ENCODE data around the gene HOXC10. TPM values are rescaled to one million over a fixed set of nuclear protein-coding genes. Genes with fewer than 3 reads are reported as not detected.
A peak's percentile ranks its signal among the peaks of the same experiment; 100 is the strongest.

Gene HOXC10
- total and polyA plus RNA-seq, 2 of the 8 experiments (the other 6 are each of a cell fraction or from before 2014, with no cell fraction given), result not detected

DNA sequence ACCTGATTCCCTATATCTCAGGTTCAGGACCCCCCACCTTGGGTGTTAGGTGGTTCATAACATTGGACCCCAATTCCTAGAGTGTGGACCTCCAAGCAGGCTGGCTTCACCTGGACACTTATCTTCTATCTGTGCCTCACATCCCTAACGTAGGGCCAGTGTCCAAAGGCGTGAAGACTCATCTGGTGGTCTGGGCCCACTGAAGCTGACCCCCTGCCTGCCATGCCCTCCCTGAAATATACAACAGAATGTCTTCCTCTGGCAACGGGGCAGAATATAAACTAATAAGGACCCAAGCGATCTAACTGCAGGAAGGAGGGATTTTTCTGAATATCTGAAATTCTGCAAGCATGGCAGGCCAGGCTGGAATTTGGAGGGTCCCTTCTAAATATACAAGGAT is 40.7 kb upstream of the HOXC10 start:
- 54% methylated on average over 4 of the region's 4 CpGs; no CpG with 5 or more reads in 1 of the 2 experiments for WGBS, 2 experiments (ENCODE audit: extremely low coverage in 1 of 2, insufficient coverage in 1 of 2, insufficient read length in 1 of 2, insufficient replicate concordance in 2 of 2, low coverage in 1 of 2, low lambda C conversion rate in 2 of 2, missing lambda C conversion rate in 1 of 2)
- no peak for FAIRE-seq
- TF ChIP-seq RNF2 (IDR thresholded peaks at IDR 0.05; ENCODE audit: borderline replicate concordance, low read depth, low read length, missing control alignments, poor library complexity, severe bottlenecking) (peak; percentile 77), ASH2L (IDR thresholded peaks at IDR 0.05; ENCODE audit: low read length) (no peak), TBP (IDR thresholded peaks at IDR 0.05; ENCODE audit: low read depth, low read length) (no peak), CBX8 (IDR thresholded peaks at IDR 0.05; ENCODE audit: borderline replicate concordance, low read depth, low read length) (0 out of 2 replicates have a peak, but pooled peaks have one; percentile 11)

More for the DNA sequence above, 40.7 kb upstream of the HOXC10 start:
- H2BK15ac ChIP-seq (ENCODE audit: low read length), result no peak overlapping the region
- H2BK5ac ChIP-seq (ENCODE audit: low read depth, low read length), result no peak overlapping the region
- H3K4me1 ChIP-seq (replicated peaks in 1 of 4; ENCODE audit: control insufficient read depth in 3 of 4, insufficient read depth in 4 of 4, low read length in 3 of 4), result peaks cover 0 to 5% (median 3%) of the 10 kb centered on the region in 4 experiments; a peak in 3 of 7 replicates
- H3K4me2 ChIP-seq (ENCODE audit: insufficient read depth in 1 of 2, low read depth in 2 of 2, low read length in 2 of 2), result no peak overlapping the region
- H3K56ac ChIP-seq (replicated peaks; ENCODE audit: insufficient read length, low read depth, low read length), result no peak overlapping the region
- H3K9me3 ChIP-seq (ENCODE audit: insufficient read depth in 2 of 2, low read depth in 1 of 2, low read length in 1 of 2), result no peaks in the 10 kb centered on the region
- no peak overlapping the region for H2AFZ ChIP-seq (ENCODE audit: low read length)
- peaks cover 0 to 1% (median 0%) of the 10 kb centered on the region in 4 experiments; a peak in 1 of 8 replicates for H3K36me3 ChIP-seq (ENCODE audit: control insufficient read depth in 2 of 4, insufficient read depth in 4 of 4, low read length in 3 of 4)
- H3K79me1 ChIP-seq (ENCODE audit: low read depth, low read length), result no peaks in the 10 kb centered on the region
- H3K9ac ChIP-seq (replicated peaks in 1 of 4; ENCODE audit: extremely low read depth in 1 of 4, low read depth in 3 of 4, low read length in 3 of 4), result no peak overlapping the region
- ChIA-PET CTCF (ENCODE audit: partially characterized antibody) (interaction anchor here (0.8 to 1.3 kb wide), 7 partner anchors 9 to 198 kb away, joined by 3 to 4 read pairs (median 3); no protein-coding TSS in a partner anchor), POLR2A (ENCODE audit: partially characterized antibody) (interaction anchor here (1.2 kb wide), 1 partner anchor 15 kb away, joined by 3 read pairs; no protein-coding TSS in a partner anchor)
- no peak overlapping the region for H4K8ac ChIP-seq (ENCODE audit: extremely low read depth, insufficient read depth, low read length)
- H2BK12ac ChIP-seq (ENCODE audit: low read depth, low read length), result no peak overlapping the region
- H2AK5ac ChIP-seq (ENCODE audit: low read depth, low read length), result peak overlapping the region; percentile 41; the same call in 1 of the 2 replicates
- H3K4ac ChIP-seq (replicated peaks; ENCODE audit: insufficient read length, low read depth, low read length), result no peak overlapping the region
- H3K23me2 ChIP-seq (ENCODE audit: low read depth, low read length), result no peaks in the 10 kb centered on the region
- H3K27ac ChIP-seq (ENCODE audit: low read depth, low read length), result no peak overlapping the region
- no peak overlapping the region; a peak in 1 of 8 replicates for H3K4me3 ChIP-seq (ENCODE audit: extremely low read depth in 1 of 4, insufficient read depth in 2 of 4, low read depth in 3 of 4, low read length in 4 of 4)
- no peak overlapping the region for H2BK120ac ChIP-seq (replicated peaks; ENCODE audit: low read depth, low read length)
- peaks cover 93 to 100% (median 98%) of the 10 kb centered on the region in 4 experiments for H3K27me3 ChIP-seq (replicated peaks in 1 of 4; ENCODE audit: control insufficient read depth in 3 of 4, extremely low read depth in 1 of 4, insufficient read depth in 3 of 4, low read length in 3 of 4)
- no peaks in the 10 kb centered on the region for H3K79me2 ChIP-seq (ENCODE audit: control insufficient read depth in 1 of 2, insufficient read depth in 2 of 2, low read length in 2 of 2)
- no peak overlapping the region for H4K5ac ChIP-seq (ENCODE audit: insufficient read length, low read depth, low read length)
- no peak overlapping the region for H4K91ac ChIP-seq (replicated peaks; ENCODE audit: insufficient read length, low read length)
- peaks cover 15 to 23% of the 10 kb centered on the region in 2 experiments for H4K20me1 ChIP-seq (replicated peaks in 1 of 2; ENCODE audit: control insufficient read depth in 1 of 2, insufficient read depth in 2 of 2, low read length in 2 of 2)
- H3K18ac ChIP-seq (ENCODE audit: extremely low read depth, low read length), result no peak overlapping the region
- no peak overlapping the region for H2BK20ac ChIP-seq (ENCODE audit: low read length)
- H3K23ac ChIP-seq (ENCODE audit: insufficient read length), result no peak overlapping the region
- no peak overlapping the region for H3K14ac ChIP-seq (ENCODE audit: insufficient read length)
- no peak for DNase-seq (ENCODE audit: low read depth in 1 of 2, low spot score in 2 of 2)
